ENCODE data around the gene MPZL3. TPM values are rescaled to one million over a fixed set of nuclear protein-coding genes. Genes with fewer than 3 reads are reported as not detected.

MPZL3 gene
- total and polyA plus RNA-seq, 9 donors = 0.25 to 7.0 (median 1.0) TPM

DNA sequence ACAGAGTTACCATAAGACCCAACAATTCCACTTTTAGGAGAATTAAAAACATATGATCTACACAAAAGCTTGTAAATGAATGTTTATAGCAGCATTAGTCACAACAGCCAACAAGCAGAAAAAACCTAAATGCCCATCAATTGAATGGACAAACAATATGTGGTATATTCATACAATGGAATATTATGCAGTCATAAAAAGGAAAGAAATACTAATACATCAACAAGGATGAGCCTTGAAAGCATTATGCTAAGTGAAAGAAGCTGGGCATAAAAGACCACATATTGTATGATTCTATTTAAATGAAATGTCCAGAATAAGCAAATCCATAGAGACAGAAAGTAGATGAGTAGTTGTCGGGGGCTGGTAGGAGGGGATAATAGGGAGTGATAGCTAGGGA is 7.0 kb upstream of the MPZL3 start:
- H3K4me3 ChIP-seq = no peak overlapping the region
- TF ChIP-seq, protein P1, sequence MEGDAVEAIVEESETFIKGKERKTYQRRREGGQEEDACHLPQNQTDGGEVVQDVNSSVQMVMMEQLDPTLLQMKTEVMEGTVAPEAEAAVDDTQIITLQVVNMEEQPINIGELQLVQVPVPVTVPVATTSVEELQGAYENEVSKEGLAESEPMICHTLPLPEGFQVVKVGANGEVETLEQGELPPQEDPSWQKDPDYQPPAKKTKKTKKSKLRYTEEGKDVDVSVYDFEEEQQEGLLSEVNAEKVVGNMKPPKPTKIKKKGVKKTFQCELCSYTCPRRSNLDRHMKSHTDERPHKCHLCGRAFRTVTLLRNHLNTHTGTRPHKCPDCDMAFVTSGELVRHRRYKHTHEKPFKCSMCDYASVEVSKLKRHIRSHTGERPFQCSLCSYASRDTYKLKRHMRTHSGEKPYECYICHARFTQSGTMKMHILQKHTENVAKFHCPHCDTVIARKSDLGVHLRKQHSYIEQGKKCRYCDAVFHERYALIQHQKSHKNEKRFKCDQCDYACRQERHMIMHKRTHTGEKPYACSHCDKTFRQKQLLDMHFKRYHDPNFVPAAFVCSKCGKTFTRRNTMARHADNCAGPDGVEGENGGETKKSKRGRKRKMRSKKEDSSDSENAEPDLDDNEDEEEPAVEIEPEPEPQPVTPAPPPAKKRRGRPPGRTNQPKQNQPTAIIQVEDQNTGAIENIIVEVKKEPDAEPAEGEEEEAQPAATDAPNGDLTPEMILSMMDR (IDR thresholded peaks at IDR 0.05) = no peak
- no peak for TF ChIP-seq EP300 (IDR thresholded peaks at IDR 0.05)
- H3K4me1 ChIP-seq (ENCODE audit: insufficient read depth) = no peaks in the 10 kb centered on the region
- H3K27ac ChIP-seq = no peak overlapping the region
- H3K36me3 ChIP-seq = no peaks in the 10 kb centered on the region
- H3K27me3 ChIP-seq = no peaks in the 10 kb centered on the region
- 98 to 100% (median 100%) methylated on average over 1 of the region's 1 CpG for WGBS, 3 donors
- H3K9me3 ChIP-seq = no peaks in the 10 kb centered on the region
- intact Hi-C loops (cut with DNase I) = no loop called here
- DNase-seq = no peak

DNA sequence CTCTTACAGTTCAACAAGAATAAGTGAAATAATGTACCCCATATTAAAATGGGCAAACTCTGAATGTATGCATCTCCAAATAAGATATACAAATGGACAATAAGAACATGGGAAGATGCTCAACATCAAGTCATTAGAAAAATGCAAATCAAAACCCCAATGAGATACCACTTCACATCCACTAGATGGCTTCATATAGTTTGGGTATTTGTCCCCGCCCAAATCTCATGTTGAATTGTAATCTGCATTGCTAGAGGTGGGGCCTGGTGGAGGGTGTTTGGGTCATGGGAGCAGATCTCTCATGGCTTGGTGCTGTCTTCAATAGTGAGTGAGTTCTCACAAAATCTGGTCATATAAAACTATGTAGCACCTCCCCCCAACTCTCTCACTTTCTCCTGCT is 6.2 kb upstream of the MPZL3 start:
- H3K36me3 ChIP-seq = no peaks in the 10 kb centered on the region
- no peak overlapping the region for H3K27ac ChIP-seq
- TF ChIP-seq POLR2A (IDR thresholded peaks at IDR 0.05) = no peak
- TF ChIP-seq, protein P1 (IDR thresholded peaks at IDR 0.05) = no peak
- TF ChIP-seq EP300 (IDR thresholded peaks at IDR 0.05) = no peak
- no peaks in the 10 kb centered on the region for H3K9me3 ChIP-seq
- no peaks in the 10 kb centered on the region for H3K27me3 ChIP-seq
- intact Hi-C loops (cut with DNase I) = no loop called here
- no peak for DNase-seq
- WGBS, 3 donors = 0 to 76% (median 0%) methylated on average over 1 of the region's 1 CpG
- H3K4me3 ChIP-seq = no peak overlapping the region
- no peaks in the 10 kb centered on the region for H3K4me1 ChIP-seq (ENCODE audit: insufficient read depth)

DNA sequence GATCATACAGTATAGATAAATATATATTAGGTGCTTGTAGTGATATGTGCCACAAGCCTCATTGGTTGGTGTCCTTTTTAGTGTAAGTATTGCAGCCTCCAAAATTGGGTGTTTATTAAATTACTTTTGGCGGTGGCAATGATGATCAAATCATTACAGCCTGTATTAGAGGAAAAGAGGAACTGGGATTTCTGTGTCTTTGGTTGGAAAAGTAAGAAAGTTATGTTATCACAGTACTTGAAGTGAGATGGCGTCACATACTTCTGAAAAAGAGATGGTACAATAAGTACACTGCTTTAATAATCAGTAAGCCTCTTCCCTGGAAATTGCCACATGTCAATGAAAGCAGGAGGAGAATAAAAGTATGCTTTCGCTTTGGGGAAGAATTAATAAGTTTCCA is 523 bp upstream of the MPZL3 start:
- TF ChIP-seq EP300 (IDR thresholded peaks at IDR 0.05) = no peak
- no peak overlapping the region for H3K27ac ChIP-seq
- no peaks in the 10 kb centered on the region for H3K9me3 ChIP-seq
- H3K4me1 ChIP-seq (ENCODE audit: insufficient read depth) = no peaks in the 10 kb centered on the region
- H3K27me3 ChIP-seq = no peaks in the 10 kb centered on the region
- H3K36me3 ChIP-seq = no peaks in the 10 kb centered on the region
- no peak for DNase-seq
- peak overlapping the region; percentile 42 for H3K4me3 ChIP-seq
- intact Hi-C loops (cut with DNase I) = no loop called here
- WGBS, 3 donors = 68 to 78% (median 75%) methylated on average over 3 of the region's 3 CpGs

DNA sequence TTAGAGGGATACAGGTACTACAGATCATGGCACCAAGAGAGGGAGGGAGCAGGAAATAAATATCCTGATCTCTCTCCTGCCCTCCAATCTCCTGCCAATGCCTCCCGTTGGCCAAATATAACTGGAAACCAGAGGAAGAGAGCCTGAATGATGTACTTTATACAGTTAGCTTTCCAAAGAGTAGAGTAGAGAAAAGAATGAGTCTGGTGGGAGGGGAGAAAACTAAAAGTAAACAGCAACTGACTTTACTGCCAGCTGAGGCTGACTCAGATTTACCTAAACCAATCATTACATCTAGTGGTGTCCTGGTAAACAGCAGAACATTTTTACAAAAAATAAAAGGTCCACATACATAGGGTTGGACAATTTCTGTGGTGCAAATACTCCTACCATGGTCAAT is 5.1 kb downstream of the MPZL3 start:
- WGBS, 3 donors = 52 to 71% (median 59%) methylated on average over 1 of the region's 1 CpG
- DNase-seq = no peak
- no peak overlapping the region for H3K4me3 ChIP-seq
- no peaks in the 10 kb centered on the region for H3K4me1 ChIP-seq (ENCODE audit: insufficient read depth)
- TF ChIP-seq, protein P1 (IDR thresholded peaks at IDR 0.05) = no peak
- no peak for TF ChIP-seq POLR2A (IDR thresholded peaks at IDR 0.05)
- no peak for TF ChIP-seq EP300 (IDR thresholded peaks at IDR 0.05)
- no peaks in the 10 kb centered on the region for H3K36me3 ChIP-seq
- no peak overlapping the region for H3K27ac ChIP-seq
- H3K9me3 ChIP-seq = no peaks in the 10 kb centered on the region
- no peaks in the 10 kb centered on the region for H3K27me3 ChIP-seq
- intact Hi-C loops (cut with DNase I) = no loop called here

DNA sequence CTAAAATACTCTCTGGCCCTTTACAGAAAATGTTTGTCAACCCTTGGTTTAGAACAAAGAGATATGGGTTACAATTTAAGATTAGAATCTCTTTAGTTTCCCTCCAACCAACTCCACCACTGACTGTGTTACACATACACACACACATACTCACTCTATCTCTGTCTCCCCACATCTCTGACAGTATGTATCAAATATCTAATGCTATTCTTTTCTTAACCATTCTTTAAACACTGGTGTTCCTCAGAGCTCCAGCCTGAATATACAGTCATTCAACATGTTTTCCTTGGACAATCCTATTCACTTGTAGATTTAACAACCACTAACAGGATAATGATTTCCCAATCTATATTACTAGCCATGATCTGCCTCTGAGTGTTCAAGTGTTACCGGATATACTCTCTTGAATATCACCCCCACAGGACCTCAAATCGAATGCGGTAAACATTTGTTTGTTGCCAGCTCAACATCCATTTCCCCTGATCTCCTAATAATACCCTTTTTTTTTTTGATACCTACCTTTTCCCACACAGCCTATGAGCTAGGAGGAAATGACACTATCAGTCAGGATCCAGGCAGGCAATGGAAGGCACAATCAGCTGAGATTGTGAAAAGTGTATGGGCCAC is 6.1 kb downstream of the MPZL3 start:
- H3K36me3 ChIP-seq = no peaks in the 10 kb centered on the region
- H3K27me3 ChIP-seq = no peaks in the 10 kb centered on the region
- 87 to 92% (median 89%) methylated on average over 3 of the region's 3 CpGs for WGBS, 3 donors
- TF ChIP-seq POLR2A (IDR thresholded peaks at IDR 0.05) = no peak
- TF ChIP-seq, protein P1 (IDR thresholded peaks at IDR 0.05) = no peak
- TF ChIP-seq EP300 (IDR thresholded peaks at IDR 0.05) = no peak
- no peaks in the 10 kb centered on the region for H3K4me1 ChIP-seq (ENCODE audit: insufficient read depth)
- no peak overlapping the region for H3K4me3 ChIP-seq
- DNase-seq = no peak
- no peaks in the 10 kb centered on the region for H3K9me3 ChIP-seq
- H3K27ac ChIP-seq = no peak overlapping the region
- intact Hi-C loops (cut with DNase I) = no loop called here
